GM18868 (cell line): ENCODE measurements around the gene NECTIN1.

Source experiments
- ATAC-seq: cut with Tn5 transposase; IDR thresholded peaks from one replicate; pipeline ENCODE4 v1.9.1; 2021; ENCODE audit warnings: mild to moderate bottlenecking, moderate library complexity; ENCODE audit not compliant: unreplicated experiment

Gene NECTIN1

DNA sequence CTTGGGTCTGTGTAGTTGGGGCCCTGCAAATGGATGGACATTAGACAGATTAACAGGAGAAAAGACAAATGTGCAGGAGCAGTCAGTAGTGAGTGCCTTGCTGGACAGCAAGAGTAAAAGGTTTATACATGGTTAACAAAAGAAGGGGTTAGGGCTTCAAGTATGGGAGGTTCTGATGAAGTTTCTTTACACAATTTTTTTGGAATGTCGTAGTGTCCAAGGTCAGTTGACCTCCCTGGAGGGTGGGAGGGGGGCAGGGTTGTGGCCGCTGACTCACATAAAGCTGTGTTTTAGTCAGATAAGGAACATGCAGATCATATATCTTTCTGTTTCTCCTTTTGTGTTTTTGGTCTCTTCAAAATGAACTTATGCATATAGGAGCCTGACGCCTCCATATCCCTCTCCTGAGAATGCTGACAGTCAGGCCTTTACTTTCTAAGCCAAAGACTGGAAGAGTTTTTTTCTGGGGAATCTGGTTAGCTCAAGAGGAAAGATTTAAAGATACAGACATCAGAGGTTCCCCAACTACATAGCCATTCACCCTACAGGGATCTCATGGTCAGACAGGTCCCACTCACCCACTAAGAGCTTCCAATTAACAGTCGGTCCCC is 134.3 kb downstream of the NECTIN1 start:
- no peak for ATAC-seq

DNA sequence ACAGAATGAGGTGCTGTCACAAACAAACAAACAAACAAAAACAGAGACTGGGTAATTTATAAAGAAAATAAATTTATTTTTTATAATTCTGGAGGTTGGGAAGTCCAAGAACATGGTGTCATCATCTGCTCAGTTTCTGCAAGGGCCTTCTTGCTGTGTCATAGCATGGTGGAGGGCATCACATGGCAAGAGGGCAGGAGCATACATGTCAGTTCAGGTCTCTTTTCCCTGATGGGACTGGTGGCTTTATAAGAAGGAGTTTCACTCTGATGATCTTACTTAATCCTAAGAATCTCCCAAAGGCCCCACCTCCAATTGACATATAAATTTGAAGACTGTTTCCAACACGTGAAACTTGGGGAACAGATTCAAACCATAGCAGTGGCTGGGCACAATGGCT is 135.7 kb downstream of the NECTIN1 start:
- ATAC-seq, result no peak

DNA sequence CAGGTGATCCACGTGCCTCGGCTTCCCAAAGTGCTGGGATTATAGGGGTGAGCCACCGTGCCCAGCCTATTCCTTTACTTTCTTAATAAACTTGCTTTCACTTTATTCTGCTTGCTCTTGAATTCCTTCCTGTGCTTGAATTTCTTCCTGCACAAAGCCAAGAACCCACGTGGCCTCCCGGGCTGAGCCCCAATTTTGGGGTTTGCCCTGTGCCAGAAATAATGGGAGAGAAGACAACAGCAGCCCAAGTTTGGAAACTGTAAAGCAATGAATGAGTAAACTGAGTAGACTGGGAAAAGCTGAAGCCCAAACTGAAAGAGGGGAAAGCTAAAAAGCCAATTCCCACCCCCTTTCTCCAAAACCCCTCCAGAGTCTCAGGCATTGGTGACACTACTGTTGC is 136.4 kb downstream of the NECTIN1 start:
- ATAC-seq, result no peak

DNA sequence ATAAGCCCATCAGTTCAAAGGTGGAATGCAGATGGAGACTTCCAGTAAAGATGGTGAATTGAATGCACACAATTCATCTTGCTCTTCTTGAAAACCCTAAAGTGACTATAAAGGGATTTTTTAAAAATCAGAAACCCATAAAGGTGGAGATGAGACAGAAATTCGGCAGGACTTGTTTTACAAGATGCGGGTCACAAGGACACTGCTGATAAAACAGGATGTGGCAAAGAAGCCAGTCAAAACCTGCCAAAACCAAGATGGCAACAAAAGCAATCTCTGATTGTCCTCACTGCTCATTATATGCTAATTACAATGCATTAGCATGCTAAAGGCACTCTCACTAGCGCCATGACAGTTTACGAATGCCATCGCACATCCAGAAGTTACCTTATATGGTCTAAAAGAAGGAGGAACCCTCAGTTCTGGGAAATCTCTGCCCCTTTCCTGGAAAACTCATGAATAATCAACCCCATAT is 137.1 kb downstream of the NECTIN1 start:
- no peak for ATAC-seq

DNA sequence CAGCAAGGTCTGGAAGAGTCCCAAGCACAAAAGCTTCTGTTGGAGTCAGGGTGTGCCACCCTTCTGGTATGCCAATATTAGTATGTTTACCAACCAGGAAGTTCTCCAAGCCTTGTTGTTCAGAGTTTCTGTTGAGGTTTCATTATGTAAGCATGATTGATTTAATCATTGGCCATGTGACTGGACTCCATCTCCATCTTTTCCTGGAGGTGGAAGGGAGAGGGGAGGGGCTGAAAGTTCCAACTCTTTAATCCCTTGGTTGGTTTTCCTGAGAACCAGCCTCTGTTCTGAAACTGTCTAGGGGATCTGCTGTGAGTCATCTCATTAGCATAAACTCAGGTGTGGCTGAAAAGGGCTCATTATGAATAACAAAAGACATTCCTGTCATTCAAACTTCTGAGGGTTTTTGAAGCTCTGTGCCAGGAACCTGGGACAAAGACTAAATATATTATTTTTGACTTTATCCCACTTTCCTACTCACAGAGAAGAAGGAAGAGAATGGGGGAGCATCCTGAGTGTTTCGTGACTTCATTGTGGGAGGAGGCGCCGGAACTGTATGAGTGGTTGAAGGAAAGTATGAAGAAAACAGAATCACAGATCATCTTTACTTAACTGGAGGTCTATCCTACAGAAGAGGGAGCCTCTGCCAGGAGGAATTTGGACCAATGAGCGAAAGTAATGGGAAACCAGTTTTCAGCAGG is 138.2 kb downstream of the NECTIN1 start:
- no peak for ATAC-seq

DNA sequence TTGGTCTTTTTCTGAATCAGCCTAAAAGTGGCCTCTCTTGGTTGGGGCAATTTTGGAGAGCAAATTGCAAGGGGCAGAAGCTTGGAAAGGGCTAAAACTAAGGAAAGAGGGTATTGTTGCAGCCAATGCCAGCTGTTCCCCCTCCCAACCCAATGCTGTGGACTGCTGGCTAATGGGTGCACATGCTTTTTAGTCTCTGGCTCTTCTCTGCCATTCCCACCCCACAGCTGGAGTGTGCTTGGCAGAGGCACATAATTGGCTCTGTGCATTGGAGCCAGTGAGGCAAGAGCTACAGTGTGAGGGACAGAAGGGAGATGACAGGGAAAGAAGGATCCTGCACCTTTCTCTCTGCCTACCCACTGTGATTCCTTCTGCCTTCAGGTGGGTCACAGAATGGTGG is 140.0 kb downstream of the NECTIN1 start:
- no peak for ATAC-seq
